ENCODE data around the gene RAB11FIP5.

The RAB11FIP5 gene

GRCh38 chr2:73033766-73034381, 78.9 kb downstream of the RAB11FIP5 start:
- in situ Hi-C loops (cut with MboI; ENCODE audit: low sequenced_read_pairs) = no loop called here

DNA sequence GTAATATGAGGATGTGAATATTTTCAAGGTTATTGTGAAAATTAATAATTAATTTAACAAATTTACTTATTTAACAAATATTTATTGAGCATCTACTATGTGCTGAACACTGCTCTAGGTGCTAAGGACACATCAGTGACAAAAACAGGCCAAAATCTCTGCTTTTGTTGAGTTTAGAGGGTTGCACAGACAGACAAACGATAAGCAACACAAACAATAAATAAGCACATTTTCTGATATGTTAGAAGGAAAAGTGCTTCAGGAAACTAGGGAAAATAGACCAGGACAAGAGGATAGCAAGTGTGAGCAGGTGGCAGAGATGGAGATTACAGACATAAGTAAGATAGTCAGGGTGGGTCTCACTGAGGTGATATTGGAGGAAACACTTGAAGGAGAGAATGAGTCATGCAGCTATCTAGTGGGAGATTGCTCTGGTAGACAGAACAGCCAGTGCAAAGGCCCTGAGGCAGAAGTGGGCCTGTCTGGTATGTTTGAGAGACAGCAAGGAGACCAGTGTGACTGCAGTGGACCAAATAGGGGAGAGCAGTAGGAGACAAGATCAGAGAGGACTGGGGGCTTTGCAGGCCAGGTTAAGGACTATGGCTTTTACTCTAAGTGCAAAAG, 79.5 kb downstream of the RAB11FIP5 start:
- in situ Hi-C loops (cut with MboI; ENCODE audit: low sequenced_read_pairs) = no loop called here

GRCh38 chr2:73032702-73033097, 80.0 kb downstream of the RAB11FIP5 start:
- in situ Hi-C loops (cut with MboI; ENCODE audit: low sequenced_read_pairs) = no loop called here

- in situ Hi-C loops (cut with MboI; ENCODE audit: low sequenced_read_pairs) = no loop called here
Measured at GRCh38 chr2:73031725-73032701, 80.7 kb downstream of the RAB11FIP5 start.

GRCh38 chr2:73031095-73031678, 81.6 kb downstream of the RAB11FIP5 start:
- in situ Hi-C loops (cut with MboI; ENCODE audit: low sequenced_read_pairs) = no loop called here

GRCh38 chr2:73028841-73029240, 83.9 kb downstream of the RAB11FIP5 start:
- in situ Hi-C loops (cut with MboI; ENCODE audit: low sequenced_read_pairs) = no loop called here

DNA sequence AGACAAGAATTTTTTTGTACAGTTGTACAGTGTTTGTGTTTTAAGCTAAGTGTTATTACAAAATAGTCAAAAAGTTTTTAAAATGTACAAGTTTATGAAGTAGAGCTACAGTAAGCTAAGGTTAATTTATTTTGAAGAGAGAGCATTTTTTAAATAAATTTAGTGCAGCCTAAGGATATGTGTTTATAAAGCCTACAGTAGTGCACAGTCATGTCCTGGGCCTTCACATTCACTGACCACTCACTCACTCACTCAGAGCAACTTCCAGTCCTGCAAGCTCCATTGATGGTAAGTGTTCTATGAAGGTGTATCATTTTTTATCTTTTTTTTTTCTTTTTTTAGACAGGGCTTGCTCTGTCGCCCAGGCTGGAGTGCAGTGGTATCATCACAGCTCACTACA, 85.4 kb downstream of the RAB11FIP5 start:
- in situ Hi-C loops (cut with MboI; ENCODE audit: low sequenced_read_pairs) = no loop called here

GRCh38 chr2:73023497-73023896, 89.3 kb downstream of the RAB11FIP5 start:
- in situ Hi-C loops (cut with MboI; ENCODE audit: low sequenced_read_pairs) = no loop called here

All from HL-60/S4 treated with phorbol 12-myristate 13-acetate at 8.2 ng/mL for 4 days and 3 days (cell line).